ENCODE results near the gene BMP7.

The BMP7 gene

DNA sequence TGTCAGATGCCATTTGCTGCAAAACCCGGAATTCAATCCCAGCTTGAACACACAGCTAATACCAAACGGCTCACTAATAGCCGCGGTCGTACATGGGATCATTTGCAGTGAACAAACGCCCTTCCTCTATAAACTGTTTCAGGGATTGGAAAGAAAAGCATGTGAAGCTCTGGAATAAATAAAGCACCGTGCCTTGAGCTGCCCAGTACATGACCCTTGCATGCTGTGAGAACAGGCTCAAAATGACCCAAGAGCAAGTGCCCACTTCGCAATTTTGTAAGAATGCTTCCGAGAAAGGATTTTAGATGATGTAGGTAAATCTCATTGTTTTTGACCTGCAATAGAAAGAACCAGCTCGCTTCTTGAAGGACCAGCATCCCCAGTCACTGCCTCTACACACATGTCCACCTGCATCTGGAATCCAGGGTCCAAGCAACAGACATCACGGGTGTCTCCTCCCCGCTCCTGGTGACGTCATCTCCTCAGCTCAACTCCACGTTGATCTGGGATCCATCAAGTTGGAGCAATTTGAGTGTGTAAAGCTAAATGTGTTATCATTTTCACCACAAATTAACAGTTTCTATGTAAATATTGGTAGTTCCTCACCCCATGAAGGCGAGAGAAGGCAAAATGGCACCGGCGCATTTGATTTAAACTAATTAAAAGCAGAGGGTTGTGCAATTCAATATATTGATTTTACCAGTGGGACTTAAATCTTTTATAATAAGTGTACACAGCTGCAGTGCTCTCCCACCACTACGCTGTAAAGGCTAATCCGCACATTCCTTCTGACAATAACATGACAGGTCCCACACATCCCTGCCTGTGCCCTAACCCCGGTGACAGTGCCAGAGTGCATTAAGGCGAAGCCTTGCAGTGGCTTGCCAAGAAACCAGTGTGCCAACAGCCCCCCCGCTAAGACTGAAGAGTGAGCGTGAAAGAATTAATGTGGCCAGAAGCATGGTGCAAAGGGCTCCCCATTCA, 6.2 kb downstream of the BMP7 start:
- peaks cover 94% of the 10 kb centered on the region for H3K27me3 ChIP-seq

DNA sequence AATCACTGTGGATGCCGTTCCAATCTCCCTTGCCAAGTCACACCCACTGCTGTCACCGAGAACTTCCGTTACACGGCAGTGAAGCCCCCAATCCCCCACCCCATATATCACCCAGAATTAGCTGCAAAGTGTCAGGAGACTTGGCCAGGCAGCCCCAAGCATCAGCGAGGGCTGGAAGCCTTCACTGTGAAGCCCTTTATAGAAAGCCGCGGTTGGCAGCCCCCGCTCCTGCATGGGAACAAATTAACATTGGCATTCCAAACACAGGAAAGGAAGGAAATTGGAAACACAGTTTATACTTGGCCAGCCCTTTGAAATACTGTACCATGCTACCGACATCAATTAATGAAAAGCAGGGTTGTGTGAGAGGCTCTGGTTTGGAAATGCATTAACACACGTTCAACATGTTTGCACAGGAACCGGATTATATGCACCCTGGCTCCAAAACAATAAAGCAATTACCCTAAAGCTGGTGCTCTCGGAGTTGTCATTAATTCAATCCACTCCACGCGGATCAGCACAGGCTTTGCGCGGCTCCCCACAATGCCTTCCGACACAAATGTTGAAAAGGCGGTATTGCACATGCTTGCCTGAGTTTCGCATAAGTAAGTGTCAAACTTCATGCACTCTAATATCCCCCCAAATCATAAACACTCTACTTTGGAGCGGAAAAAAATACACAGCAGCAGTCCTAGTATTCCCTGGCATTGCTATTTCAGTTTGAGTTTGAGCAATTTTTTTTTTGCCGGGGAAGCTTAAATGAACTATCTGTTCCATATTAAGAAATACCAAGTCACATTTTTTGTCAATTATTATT, 7.1 kb downstream of the BMP7 start:
- Histone ChIP-seq H3K27me3 (peaks cover 92% of the 10 kb centered on the region), H3K9me3 (no peaks in the 10 kb centered on the region)

More for the DNA sequence above, 6.2 kb downstream of the BMP7 start:
- H3K9me3 ChIP-seq: no peaks in the 10 kb centered on the region
- no peaks in the 10 kb centered on the region for H3K36me3 ChIP-seq
- no peak overlapping the region for H3K4me3 ChIP-seq (ENCODE audit: low read depth in 1 of 2, low read length in 1 of 2)
- H3K4me1 ChIP-seq (ENCODE audit: control insufficient read depth in 1 of 2, insufficient read depth in 1 of 2, low read depth in 1 of 2, low read length in 1 of 2): no peaks in the 10 kb centered on the region
- TF ChIP-seq, protein P1, sequence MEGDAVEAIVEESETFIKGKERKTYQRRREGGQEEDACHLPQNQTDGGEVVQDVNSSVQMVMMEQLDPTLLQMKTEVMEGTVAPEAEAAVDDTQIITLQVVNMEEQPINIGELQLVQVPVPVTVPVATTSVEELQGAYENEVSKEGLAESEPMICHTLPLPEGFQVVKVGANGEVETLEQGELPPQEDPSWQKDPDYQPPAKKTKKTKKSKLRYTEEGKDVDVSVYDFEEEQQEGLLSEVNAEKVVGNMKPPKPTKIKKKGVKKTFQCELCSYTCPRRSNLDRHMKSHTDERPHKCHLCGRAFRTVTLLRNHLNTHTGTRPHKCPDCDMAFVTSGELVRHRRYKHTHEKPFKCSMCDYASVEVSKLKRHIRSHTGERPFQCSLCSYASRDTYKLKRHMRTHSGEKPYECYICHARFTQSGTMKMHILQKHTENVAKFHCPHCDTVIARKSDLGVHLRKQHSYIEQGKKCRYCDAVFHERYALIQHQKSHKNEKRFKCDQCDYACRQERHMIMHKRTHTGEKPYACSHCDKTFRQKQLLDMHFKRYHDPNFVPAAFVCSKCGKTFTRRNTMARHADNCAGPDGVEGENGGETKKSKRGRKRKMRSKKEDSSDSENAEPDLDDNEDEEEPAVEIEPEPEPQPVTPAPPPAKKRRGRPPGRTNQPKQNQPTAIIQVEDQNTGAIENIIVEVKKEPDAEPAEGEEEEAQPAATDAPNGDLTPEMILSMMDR (IDR thresholded peaks at IDR 0.05): no peak
- H3K27ac ChIP-seq: no peak overlapping the region

DNA sequence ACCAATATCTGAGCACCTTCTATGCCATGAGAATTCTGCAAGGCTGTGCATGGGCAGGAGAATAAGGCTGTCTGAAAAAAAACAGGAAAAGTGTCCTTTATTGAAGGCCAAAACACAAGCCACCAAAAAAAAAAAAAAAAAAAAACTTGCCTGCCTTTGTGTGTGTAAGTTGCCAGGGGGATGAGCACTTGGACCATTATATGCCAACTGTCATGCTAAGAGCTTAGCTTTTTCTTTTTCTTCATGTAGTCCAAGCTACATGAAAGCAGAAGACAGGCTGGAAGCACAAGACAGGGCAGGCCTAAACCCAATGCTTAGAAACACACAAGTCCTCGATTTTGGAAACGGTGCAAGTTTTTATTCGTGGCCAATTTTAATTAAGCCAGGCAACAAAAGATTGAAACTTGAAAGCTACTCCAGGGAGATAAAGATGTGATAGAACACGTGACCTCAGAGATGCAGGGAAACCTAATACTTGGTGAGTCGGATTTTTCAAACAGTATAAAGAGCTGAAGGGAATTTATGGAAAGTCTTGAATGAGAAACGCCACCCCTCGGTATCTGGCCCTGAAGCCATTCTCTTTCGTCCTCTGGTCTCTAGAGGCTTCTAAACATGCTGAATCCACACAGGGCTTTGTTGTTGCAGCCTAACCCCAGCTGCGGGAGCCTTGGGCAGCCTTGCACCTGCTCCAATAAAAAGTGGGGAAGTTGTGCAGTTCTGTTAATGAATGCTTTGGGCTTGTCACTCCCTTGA, 8.6 kb downstream of the BMP7 start:
- H3K27me3 ChIP-seq: peaks cover 87% of the 10 kb centered on the region
- TF ChIP-seq, protein P1 (IDR thresholded peaks at IDR 0.05): no peak
- H3K4me1 ChIP-seq (ENCODE audit: control insufficient read depth in 1 of 2, insufficient read depth in 1 of 2, low read depth in 1 of 2, low read length in 1 of 2): no peaks in the 10 kb centered on the region
- no peaks in the 10 kb centered on the region for H3K36me3 ChIP-seq
- H3K4me3 ChIP-seq (ENCODE audit: low read depth in 1 of 2, low read length in 1 of 2): no peak overlapping the region
- no peak overlapping the region for H3K27ac ChIP-seq
- no peaks in the 10 kb centered on the region for H3K9me3 ChIP-seq

More for the DNA sequence above, 7.1 kb downstream of the BMP7 start:
- Histone ChIP-seq H3K36me3 (no peaks in the 10 kb centered on the region), H3K27ac (no peak overlapping the region), H3K4me3 (ENCODE audit: low read depth in 1 of 2, low read length in 1 of 2) (no peak overlapping the region), H3K4me1 (ENCODE audit: control insufficient read depth in 1 of 2, insufficient read depth in 1 of 2, low read depth in 1 of 2, low read length in 1 of 2) (no peaks in the 10 kb centered on the region)
- TF ChIP-seq, protein P1 (IDR thresholded peaks at IDR 0.05): no peak

DNA sequence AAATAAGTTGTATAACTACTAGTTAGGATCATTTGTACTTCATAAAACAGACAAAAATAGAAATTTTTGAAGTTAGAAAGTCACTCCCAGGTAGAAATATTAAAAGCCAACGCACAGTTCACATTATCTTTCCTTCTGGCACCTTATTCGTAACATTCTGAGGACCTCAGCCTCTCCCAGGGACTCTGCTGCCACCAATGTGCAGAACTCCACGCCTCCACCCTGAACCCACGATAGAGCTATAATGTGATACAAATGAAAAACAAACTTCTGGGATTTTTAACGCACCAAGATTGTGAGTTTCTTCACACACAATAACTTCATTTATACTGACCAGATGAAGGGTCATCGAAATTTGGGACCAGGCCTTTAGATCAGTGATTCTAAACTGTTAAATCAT, 9.5 kb downstream of the BMP7 start:
- no peaks in the 10 kb centered on the region for H3K9me3 ChIP-seq
- no peak overlapping the region for H3K27ac ChIP-seq
- TF ChIP-seq, protein P1 (IDR thresholded peaks at IDR 0.05): no peak
- no peak overlapping the region for H3K4me3 ChIP-seq (ENCODE audit: low read depth in 1 of 2, low read length in 1 of 2)
- peaks cover 87% of the 10 kb centered on the region for H3K27me3 ChIP-seq
- H3K36me3 ChIP-seq: no peaks in the 10 kb centered on the region
- no peaks in the 10 kb centered on the region for H3K4me1 ChIP-seq (ENCODE audit: control insufficient read depth in 1 of 2, insufficient read depth in 1 of 2, low read depth in 1 of 2, low read length in 1 of 2)

DNA sequence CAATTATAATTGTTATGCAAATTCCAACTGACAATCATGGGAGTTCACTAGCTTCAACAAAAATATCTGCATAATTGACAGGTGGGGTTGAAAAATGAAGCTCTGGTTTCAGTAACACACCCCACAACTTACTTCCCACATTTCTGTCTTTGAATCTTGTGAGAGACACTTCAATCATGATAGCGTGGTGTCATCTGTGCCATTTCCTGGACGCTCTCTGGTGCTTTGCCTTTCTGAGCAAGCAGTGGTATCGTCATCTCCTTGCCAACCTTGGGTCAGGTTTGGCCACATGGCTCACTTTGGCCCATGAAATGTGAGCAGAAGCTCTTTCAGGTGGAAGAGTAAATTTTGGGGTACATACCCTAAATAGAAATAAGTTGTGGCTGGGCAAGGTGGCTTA, 10.2 kb downstream of the BMP7 start:
- H3K4me3 ChIP-seq (ENCODE audit: low read depth in 1 of 2, low read length in 1 of 2): no peak overlapping the region
- H3K9me3 ChIP-seq: no peaks in the 10 kb centered on the region
- no peaks in the 10 kb centered on the region for H3K4me1 ChIP-seq (ENCODE audit: control insufficient read depth in 1 of 2, insufficient read depth in 1 of 2, low read depth in 1 of 2, low read length in 1 of 2)
- H3K27ac ChIP-seq: no peak overlapping the region
- TF ChIP-seq, protein P1 (IDR thresholded peaks at IDR 0.05): no peak
- H3K27me3 ChIP-seq: peaks cover 87% of the 10 kb centered on the region
- no peaks in the 10 kb centered on the region for H3K36me3 ChIP-seq

Measured in neutrophil (primary cell).